GM23338 (cell line): ENCODE data around the gene RIPOR3. TPM values are rescaled to one million over a fixed set of nuclear protein-coding genes. Genes with fewer than 3 reads are reported as not detected.

ENCODE experiments used
- ATAC-seq: fragments of 200-7000 bp; cut with Tn5 transposase; 3 replicates; pipeline ENCODE4 v1.9.1; 2020
- DNase-seq: peaks from one replicate; pipeline ENCODE4 v3.0.0-alpha.2; 2015; ENCODE audit warnings: low spot score
- H2AFZ ChIP-seq: fragments of 200-600 bp; sonication (generic); 2 replicates; pipeline ENCODE4 v1.8.0; 2016; ENCODE audit warnings: antibody characterized with exemption, mild to moderate bottlenecking, moderate library complexity
- H3F3A ChIP-seq: fragments of 200-600 bp; sonication (generic); replicated peaks from 2 replicates; pipeline ENCODE4 v1.8.0; 2017; ENCODE audit warnings: antibody characterized with exemption, mixed run types, low read depth
- H3K27ac ChIP-seq: fragments of 200-600 bp; sonication (generic); 2 replicates; pipeline ENCODE4 v1.6.1; 2016; ENCODE audit warnings: low read depth
- H3K27me3 ChIP-seq: fragments of 200-600 bp; sonication (generic); 2 replicates; pipeline ENCODE4 v1.8.0; 2016; ENCODE audit warnings: mild to moderate bottlenecking, mixed run types, moderate library complexity; ENCODE audit not compliant: insufficient read depth
- H3K36me3 ChIP-seq: fragments of 200-600 bp; sonication (generic); 2 replicates; pipeline ENCODE4 v1.8.0; 2016; ENCODE audit warnings: mild to moderate bottlenecking; ENCODE audit not compliant: insufficient read depth
- H3K4me1 ChIP-seq: fragments of 200-600 bp; sonication (generic); 2 replicates; pipeline ENCODE4 v1.8.0; 2016; ENCODE audit warnings: mild to moderate bottlenecking, moderate library complexity; ENCODE audit not compliant: insufficient read depth
- H3K4me2 ChIP-seq: fragments of 200-600 bp; sonication (generic); 2 replicates; pipeline ENCODE4 v1.7.1; 2017; ENCODE audit warnings: mixed run types
- H3K4me3 ChIP-seq: fragments of 200-600 bp; sonication (generic); 2 replicates; pipeline ENCODE4 v1.6.1; 2016; ENCODE audit warnings: mixed run types
- H3K79me2 ChIP-seq: fragments of 200-600 bp; sonication (generic); replicated peaks from 2 replicates; pipeline ENCODE4 v1.8.0; 2017; ENCODE audit warnings: mild to moderate bottlenecking; ENCODE audit not compliant: insufficient read depth
- H3K9me2 ChIP-seq: fragments of 200-600 bp; sonication (generic); 2 replicates; pipeline ENCODE4 v1.8.0; 2017; ENCODE audit not compliant: insufficient read depth
- H4K20me1 ChIP-seq: fragments of 200-600 bp; sonication (generic); replicated peaks from 2 replicates; pipeline ENCODE4 v1.8.0; 2017; ENCODE audit warnings: mild to moderate bottlenecking; ENCODE audit not compliant: insufficient read depth
- H3K27ac Mint-ChIP-seq: 2 replicates; pipeline ENCODE4 v1.8.0; 2020; ENCODE audit warnings: inconsistent platforms, mild to moderate bottlenecking, moderate library complexity, mixed read lengths
- H3K27me3 Mint-ChIP-seq: 3 replicates; pipeline ENCODE4 v1.8.0; 2022; ENCODE audit warnings: low read depth, mild to moderate bottlenecking, moderate library complexity, mixed read lengths, inconsistent platforms; ENCODE audit not compliant: insufficient read depth, poor library complexity
- H3K36me3 Mint-ChIP-seq: 3 replicates; pipeline ENCODE4 v1.8.0; 2021; ENCODE audit warnings: low read depth, mild to moderate bottlenecking, inconsistent platforms, moderate library complexity, mixed read lengths
- H3K4me1 Mint-ChIP-seq: 3 replicates; pipeline ENCODE4 v1.8.0; 2020; ENCODE audit warnings: mild to moderate bottlenecking, inconsistent platforms, mixed read lengths
- H3K4me3 Mint-ChIP-seq: 3 replicates; pipeline ENCODE4 v1.8.0; 2021; ENCODE audit warnings: moderate library complexity, mild to moderate bottlenecking, inconsistent platforms, mixed read lengths
- H3K9me3 Mint-ChIP-seq: 3 replicates; pipeline ENCODE4 v1.8.0; 2020; ENCODE audit warnings: moderate library complexity, mild to moderate bottlenecking, inconsistent platforms, mixed read lengths
- CREB1 ChIP-seq: fragments of 250-450 bp; sonication (Bioruptor Pico); IDR thresholded peaks from 2 replicates; pipeline ENCODE4 v1.5.0; 2020; ENCODE audit warnings: low read depth, mild to moderate bottlenecking, moderate library complexity
- CTCF ChIP-seq, 2 experiments: fragments of 200-600 bp in 1 of 2; sonication (generic) in 1 of 2; conservative IDR thresholded peaks; 2 replicates each; pipeline versions ENCODE4 v1.5.1 to v1.6.1; 2016 to 2017; ENCODE audit warnings: antibody characterized with exemption in 2 of 2, low read depth in 2 of 2, mild to moderate bottlenecking in 2 of 2, moderate library complexity in 1 of 2
- EZH2 ChIP-seq: fragments of 200-600 bp; sonication (generic); IDR thresholded peaks from one replicate; pipeline ENCODE4 v1.8.0; 2017; ENCODE audit warnings: antibody characterized with exemption, mild to moderate bottlenecking, low read depth; ENCODE audit not compliant: unreplicated experiment
- EZH2phosphoT487 ChIP-seq: fragments of 200-600 bp; sonication (generic); IDR thresholded peaks from one replicate; pipeline ENCODE4 v1.8.1; 2018; ENCODE audit warnings: antibody characterized with exemption; ENCODE audit not compliant: unreplicated experiment
- JUNB ChIP-seq: IDR thresholded peaks from one replicate; pipeline ENCODE4 v1.6.1; 2016; ENCODE audit warnings: antibody characterized with exemption; ENCODE audit not compliant: unreplicated experiment
- POLR2AphosphoS5 ChIP-seq: IDR thresholded peaks from 2 replicates; pipeline ENCODE4 v1.6.1; 2016; ENCODE audit warnings: antibody characterized with exemption, low read depth
- STAT1 ChIP-seq: IDR thresholded peaks from one replicate; pipeline ENCODE4 v1.6.1; 2016; ENCODE audit warnings: antibody characterized with exemption; ENCODE audit not compliant: unreplicated experiment
- ZNF331 ChIP-seq: fragments of 250-450 bp; sonication (Bioruptor Pico); IDR thresholded peaks from 2 replicates; pipeline ENCODE4 v1.5.0; 2020; ENCODE audit warnings: low read depth, mild to moderate bottlenecking, moderate library complexity
- ZNF462 ChIP-seq: fragments of 250-450 bp; sonication (Bioruptor Pico); IDR thresholded peaks from 2 replicates; pipeline ENCODE4 v1.5.0; 2020; ENCODE audit warnings: mild to moderate bottlenecking, moderate library complexity
- polyA plus RNA-seq: library from polyadenylated mRNA; unstranded; fragments of >200 nt; fragmentation: Nextera tagmentation; extraction: Ambion mirVana; gene quantifications from 2 replicates; pipeline ENCODE4 v1.2.1, GENCODE V29; 2016
- total RNA-seq: library from RNA; depleted of rRNA; stranded (reverse); fragments of >200 nt; shearing (Covaris generic); gene quantifications from 2 replicates; pipeline ENCODE4 v1.2.3, GENCODE V29; 2014
- TF ChIP-seq, protein P1 (sequence below): IDR thresholded peaks from one replicate; pipeline ENCODE4 v1.6.1; 2018; ENCODE audit warnings: antibody characterized with exemption; ENCODE audit not compliant: unreplicated experiment

RIPOR3 gene
- total and polyA plus RNA-seq, 2 experiments from 2014 or later = 4.9 to 6.3 TPM

GRCh38 chr20:50686821-50687220, 4.5 kb downstream of the RIPOR3 start:
- Mint-ChIP-seq H3K9me3 (no peaks in the 10 kb centered on the region), H3K4me3 (no peak overlapping the region), H3K27ac (no peak overlapping the region), H3K27me3 (peaks cover 15% of the 10 kb centered on the region), H3K36me3 (no peaks in the 10 kb centered on the region; the same call in 2 of the 3 replicates), H3K4me1 (peaks cover 32% of the 10 kb centered on the region)
- Histone ChIP-seq H4K20me1 (no peaks in the 10 kb centered on the region), H3K4me1 (peaks cover 24% of the 10 kb centered on the region), H3F3A (0 out of 2 replicates have a peak, but pooled peaks cover 6% of the 10 kb centered on the region), H3K4me2 (no peak overlapping the region), H2AFZ (no peak overlapping the region; the same call in 1 of the 2 replicates), H3K27ac (no peak overlapping the region), H3K4me3 (no peak overlapping the region), H3K9me2 (no peaks in the 10 kb centered on the region), H3K27me3 (no peaks in the 10 kb centered on the region), H3K79me2 (no peaks in the 10 kb centered on the region), H3K36me3 (no peaks in the 10 kb centered on the region)
- no peak for DNase-seq
- ATAC-seq = no peak
- TF ChIP-seq CREB1 (no peak), STAT1 (no peak), ZNF462 (CRISPR knock-in tag) (no peak), EZH2phosphoT487 (no peak), EZH2 (no peak), POLR2AphosphoS5 (no peak)

GRCh38 chr20:50683570-50683969, 7.8 kb downstream of the RIPOR3 start:
- no peaks in the 10 kb centered on the region; the same call in 2 of the 3 replicates for H3K36me3 Mint-ChIP-seq
- peaks cover 12% of the 10 kb centered on the region for H3K4me1 Mint-ChIP-seq
- Histone ChIP-seq H3K4me1 (peaks cover 4% of the 10 kb centered on the region; the same call in 1 of the 2 replicates), H4K20me1 (no peaks in the 10 kb centered on the region), H3F3A (no peaks in the 10 kb centered on the region), H3K4me3 (no peak overlapping the region), H3K27me3 (no peaks in the 10 kb centered on the region), H3K27ac (no peak overlapping the region), H3K79me2 (no peaks in the 10 kb centered on the region), H2AFZ (no peak overlapping the region), H3K36me3 (no peaks in the 10 kb centered on the region), H3K9me2 (no peaks in the 10 kb centered on the region), H3K4me2 (no peak overlapping the region)
- DNase-seq = no peak
- H3K27ac Mint-ChIP-seq = no peak overlapping the region
- TF ChIP-seq ZNF331 (CRISPR knock-in tag) (no peak), JUNB (no peak), POLR2AphosphoS5 (no peak), CTCF (conservative IDR thresholded peaks at IDR 0.05; ENCODE audit: low read depth in 2 of 2) (no peak), CREB1 (no peak), STAT1 (no peak)
- TF ChIP-seq, protein P1, sequence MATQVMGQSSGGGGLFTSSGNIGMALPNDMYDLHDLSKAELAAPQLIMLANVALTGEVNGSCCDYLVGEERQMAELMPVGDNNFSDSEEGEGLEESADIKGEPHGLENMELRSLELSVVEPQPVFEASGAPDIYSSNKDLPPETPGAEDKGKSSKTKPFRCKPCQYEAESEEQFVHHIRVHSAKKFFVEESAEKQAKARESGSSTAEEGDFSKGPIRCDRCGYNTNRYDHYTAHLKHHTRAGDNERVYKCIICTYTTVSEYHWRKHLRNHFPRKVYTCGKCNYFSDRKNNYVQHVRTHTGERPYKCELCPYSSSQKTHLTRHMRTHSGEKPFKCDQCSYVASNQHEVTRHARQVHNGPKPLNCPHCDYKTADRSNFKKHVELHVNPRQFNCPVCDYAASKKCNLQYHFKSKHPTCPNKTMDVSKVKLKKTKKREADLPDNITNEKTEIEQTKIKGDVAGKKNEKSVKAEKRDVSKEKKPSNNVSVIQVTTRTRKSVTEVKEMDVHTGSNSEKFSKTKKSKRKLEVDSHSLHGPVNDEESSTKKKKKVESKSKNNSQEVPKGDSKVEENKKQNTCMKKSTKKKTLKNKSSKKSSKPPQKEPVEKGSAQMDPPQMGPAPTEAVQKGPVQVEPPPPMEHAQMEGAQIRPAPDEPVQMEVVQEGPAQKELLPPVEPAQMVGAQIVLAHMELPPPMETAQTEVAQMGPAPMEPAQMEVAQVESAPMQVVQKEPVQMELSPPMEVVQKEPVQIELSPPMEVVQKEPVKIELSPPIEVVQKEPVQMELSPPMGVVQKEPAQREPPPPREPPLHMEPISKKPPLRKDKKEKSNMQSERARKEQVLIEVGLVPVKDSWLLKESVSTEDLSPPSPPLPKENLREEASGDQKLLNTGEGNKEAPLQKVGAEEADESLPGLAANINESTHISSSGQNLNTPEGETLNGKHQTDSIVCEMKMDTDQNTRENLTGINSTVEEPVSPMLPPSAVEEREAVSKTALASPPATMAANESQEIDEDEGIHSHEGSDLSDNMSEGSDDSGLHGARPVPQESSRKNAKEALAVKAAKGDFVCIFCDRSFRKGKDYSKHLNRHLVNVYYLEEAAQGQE = no peak
- no peak overlapping the region for H3K4me3 Mint-ChIP-seq
- H3K9me3 Mint-ChIP-seq = no peaks in the 10 kb centered on the region
- no peak for ATAC-seq
- peaks cover 8% of the 10 kb centered on the region for H3K27me3 Mint-ChIP-seq
